H9 (cell line): ENCODE results near the gene ZNF576. TPM values are rescaled to one million over a fixed set of nuclear protein-coding genes. Genes with fewer than 3 reads are reported as not detected.

Source experiments
- DNase-seq: peaks from one replicate; pipeline ENCODE4 v3.0.0-alpha.2; 2017
- H2AFZ ChIP-seq: one replicate; pipeline ENCODE4 v1.6.1; 2013; ENCODE audit warnings: mild to moderate bottlenecking, low read length, control low read depth, moderate library complexity
- H2AK5ac ChIP-seq: 2 replicates; pipeline ENCODE4 v1.6.1; 2013; ENCODE audit warnings: low read length, control low read depth, mixed read lengths; ENCODE audit not compliant: insufficient read length
- H2BK120ac ChIP-seq: one replicate; pipeline ENCODE4 v1.6.1; 2013; ENCODE audit warnings: low read depth, mild to moderate bottlenecking, low read length, control low read depth, inconsistent platforms; ENCODE audit not compliant: poor library complexity, severe bottlenecking
- H2BK12ac ChIP-seq: 2 replicates; pipeline ENCODE4 v1.6.1; 2013; ENCODE audit warnings: low read length, control low read depth, mixed read lengths, low read depth; ENCODE audit not compliant: insufficient read length
- H2BK15ac ChIP-seq: 2 replicates; pipeline ENCODE4 v1.6.1; 2013; ENCODE audit warnings: low read depth, low read length, control low read depth
- H2BK20ac ChIP-seq: one replicate; pipeline ENCODE4 v1.6.1; 2013; ENCODE audit warnings: low read depth, mild to moderate bottlenecking, low read length, control low read depth, inconsistent platforms; ENCODE audit not compliant: poor library complexity, severe bottlenecking
- H2BK5ac ChIP-seq: 2 replicates; pipeline ENCODE4 v1.6.1; 2013; ENCODE audit warnings: low read length, control low read depth, mixed read lengths; ENCODE audit not compliant: insufficient read length
- H3K14ac ChIP-seq: 2 replicates; pipeline ENCODE4 v1.6.1; 2013; ENCODE audit warnings: low read length, control low read depth; ENCODE audit not compliant: insufficient read depth
- H3K18ac ChIP-seq: 2 replicates; pipeline ENCODE4 v1.6.1; 2013; ENCODE audit warnings: low read depth, mild to moderate bottlenecking, mixed read lengths, low read length, control low read depth; ENCODE audit not compliant: insufficient read length
- H3K23ac ChIP-seq: 2 replicates; pipeline ENCODE4 v1.6.1; 2013; ENCODE audit warnings: low read length, control low read depth, mixed read lengths, low read depth; ENCODE audit not compliant: insufficient read length
- H3K23me2 ChIP-seq: 2 replicates; pipeline ENCODE4 v1.6.1; 2013; ENCODE audit warnings: low read depth, mild to moderate bottlenecking, mixed read lengths, low read length, control low read depth; ENCODE audit not compliant: insufficient read length, poor library complexity, severe bottlenecking
- H3K27ac ChIP-seq: 2 replicates; pipeline ENCODE4 v1.5.1; 2013; ENCODE audit warnings: low read length, control low read depth, mixed read lengths, low read depth; ENCODE audit not compliant: insufficient read length
- H3K27me3 ChIP-seq: 2 replicates; pipeline ENCODE4 v1.6.1; 2013; ENCODE audit warnings: low read length, control low read depth, inconsistent platforms; ENCODE audit not compliant: insufficient read depth
- H3K4ac ChIP-seq: 2 replicates; pipeline ENCODE4 v1.6.1; 2013; ENCODE audit warnings: low read depth, mild to moderate bottlenecking, control low read depth, inconsistent platforms, low read length, moderate library complexity
- H3K4me1 ChIP-seq: 2 replicates; pipeline ENCODE4 v1.6.1; 2013; ENCODE audit warnings: low read length, control low read depth, inconsistent platforms; ENCODE audit not compliant: insufficient read depth
- H3K4me2 ChIP-seq: 2 replicates; pipeline ENCODE4 v1.6.1; 2013; ENCODE audit warnings: low read length, control low read depth, mixed read lengths; ENCODE audit not compliant: insufficient read length, insufficient read depth
- H3K56ac ChIP-seq: 2 replicates; pipeline ENCODE4 v1.6.1; 2013; ENCODE audit warnings: low read depth, mild to moderate bottlenecking, mixed read lengths, low read length, control low read depth; ENCODE audit not compliant: insufficient read length
- H3K79me1 ChIP-seq: 2 replicates; pipeline ENCODE4 v1.6.1; 2013; ENCODE audit warnings: low read depth, mild to moderate bottlenecking, moderate library complexity, low read length, control low read depth, inconsistent platforms; ENCODE audit not compliant: insufficient read depth, poor library complexity, severe bottlenecking
- H3K79me2 ChIP-seq: 2 replicates; pipeline ENCODE4 v1.6.1; 2013; ENCODE audit warnings: low read length, control low read depth, inconsistent platforms; ENCODE audit not compliant: insufficient read depth
- H3K9ac ChIP-seq: 2 replicates; pipeline ENCODE4 v1.6.1; 2013; ENCODE audit warnings: low read length, control low read depth, mixed read lengths; ENCODE audit not compliant: insufficient read length; ENCODE audit errors: extremely low read depth
- H3K9me3 ChIP-seq: one replicate; pipeline ENCODE4 v1.6.1; 2013; ENCODE audit warnings: low read depth, low read length, inconsistent platforms; ENCODE audit not compliant: control insufficient read depth
- H3T11ph ChIP-seq: one replicate; pipeline ENCODE4 v1.6.1; 2013; ENCODE audit warnings: mild to moderate bottlenecking, low read length, control low read depth, inconsistent platforms
- H4K20me1 ChIP-seq: one replicate; pipeline ENCODE4 v1.6.1; 2013; ENCODE audit not compliant: control insufficient read depth, insufficient read length, insufficient read depth
- H4K5ac ChIP-seq: 2 replicates; pipeline ENCODE4 v1.6.1; 2013; ENCODE audit warnings: low read depth, mild to moderate bottlenecking, mixed read lengths, low read length, control low read depth; ENCODE audit not compliant: insufficient read length
- H4K8ac ChIP-seq: replicated peaks from 2 replicates; pipeline ENCODE4 v1.6.1; 2013; ENCODE audit warnings: low read length, control low read depth, mixed read lengths, low read depth; ENCODE audit not compliant: insufficient read length
- H4K91ac ChIP-seq: 2 replicates; pipeline ENCODE4 v1.6.1; 2013; ENCODE audit warnings: low read depth, mild to moderate bottlenecking, moderate library complexity, mixed read lengths, low read length, control low read depth; ENCODE audit not compliant: insufficient read length
- H3K27ac Mint-ChIP-seq, 3 experiments: 2 replicates in 2 of 3; 3 replicates in 1 of 3; pipeline ENCODE4 v1.8.0; 2020 to 2021; ENCODE audit warnings: mixed read lengths in 3 of 3, mild to moderate bottlenecking in 1 of 3, moderate library complexity in 1 of 3
- H3K27me3 Mint-ChIP-seq: 2 replicates; pipeline ENCODE4 v1.8.0; 2021; ENCODE audit warnings: low read depth, mild to moderate bottlenecking, moderate library complexity, mixed read lengths
- H3K36me3 Mint-ChIP-seq, 3 experiments: 2 replicates in 2 of 3; 3 replicates in 1 of 3; pipeline ENCODE4 v1.8.0; 2020 to 2021; ENCODE audit warnings: low read depth in 3 of 3, mixed read lengths in 3 of 3; ENCODE audit not compliant: insufficient read depth in 1 of 3
- H3K4me1 Mint-ChIP-seq, 2 experiments: 2 replicates each; pipeline ENCODE4 v1.8.0; 2020; ENCODE audit warnings: mixed read lengths in 2 of 2
- H3K4me3 Mint-ChIP-seq, 2 experiments: 2 replicates in 1 of 2; 3 replicates in 1 of 2; pipeline ENCODE4 v1.8.0; 2020 to 2021; ENCODE audit warnings: mild to moderate bottlenecking in 2 of 2, mixed read lengths in 2 of 2, moderate library complexity in 1 of 2
- H3K9me3 Mint-ChIP-seq, 2 experiments: 2 replicates in 1 of 2; 3 replicates in 1 of 2; pipeline ENCODE4 v1.8.0; 2020; ENCODE audit warnings: mild to moderate bottlenecking in 2 of 2, mixed read lengths in 2 of 2, moderate library complexity in 1 of 2
- WGBS: extraction: QIAGEN DNeasy Blood & Tissue Kit; methylation state at CpG from one replicate; pipeline ENCODE4 v1.1.7; 2013; ENCODE audit warnings: missing lambda C conversion rate, low lambda C conversion rate, mixed read lengths; ENCODE audit not compliant: insufficient read length; ENCODE audit errors: extremely low coverage; 5-methylcytosine and 5-hydroxymethylcytosine counted together
- total RNA-seq: library from RNA; stranded (reverse); gene quantifications from 2 replicates; pipeline ENCODE4 v1.2.1, GENCODE V29; 2021
- TF ChIP-seq, protein P1 (sequence below): fragments of 200-600 bp; sonication (generic); conservative IDR thresholded peaks from 3 replicates; pipeline ENCODE4 v1.8.0; 2021; ENCODE audit warnings: antibody characterized with exemption, mild to moderate bottlenecking

ZNF576 gene
- total RNA-seq, 1 experiment from 2014 or later = 19.7 TPM

DNA sequence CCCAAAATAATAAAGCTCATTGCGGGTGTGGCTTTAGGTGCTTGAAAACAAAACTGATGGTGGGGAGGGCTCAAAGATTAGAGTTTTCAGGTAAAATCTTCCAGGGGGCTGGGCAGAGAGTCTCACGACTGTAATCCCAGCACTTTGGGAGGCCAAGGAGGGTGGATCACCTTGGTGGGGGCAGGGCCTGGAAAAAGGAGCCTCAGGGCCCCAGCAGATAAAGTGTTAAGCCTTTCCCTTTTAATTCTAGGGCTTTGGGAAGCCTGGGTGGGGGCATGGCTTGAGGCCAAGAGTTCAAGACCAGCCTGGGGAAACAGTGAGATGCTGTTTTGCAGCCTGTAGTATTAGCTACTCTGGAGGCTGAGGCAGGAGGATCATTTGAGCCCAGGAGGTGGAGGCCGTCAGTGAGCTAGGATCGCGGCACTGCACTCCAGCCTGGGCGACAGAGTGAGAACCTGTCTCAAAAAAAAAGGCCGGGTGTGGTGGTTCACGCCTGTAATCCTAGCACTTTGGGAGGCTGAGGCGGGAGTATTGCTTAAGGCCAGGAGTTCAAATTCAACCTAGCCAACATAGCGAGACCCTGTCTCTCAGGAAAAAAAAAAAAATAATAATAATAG lies 2.2 kb upstream of the ZNF576 start:
- no peak overlapping the region for H2AK5ac ChIP-seq
- H3K79me1 ChIP-seq = no peaks in the 10 kb centered on the region
- H3K14ac ChIP-seq = no peak overlapping the region
- H3K27ac Mint-ChIP-seq = no peak overlapping the region
- H2BK15ac ChIP-seq = no peak overlapping the region
- H3K27me3 ChIP-seq = no peaks in the 10 kb centered on the region
- no peak overlapping the region for H3K18ac ChIP-seq
- WGBS = no CpG with 5 or more reads among the region's 10 CpGs
- H3K36me3 Mint-ChIP-seq = peaks cover 16 to 39% (median 35%) of the 10 kb centered on the region in 3 experiments
- H3K4ac ChIP-seq = no peak overlapping the region
- 0 out of 2 replicates have a peak, but pooled peaks cover 3% of the 10 kb centered on the region for H3K4me1 ChIP-seq
- no peak overlapping the region for H3K56ac ChIP-seq
- DNase-seq = no peak
- H4K8ac ChIP-seq = no peak overlapping the region
- H4K91ac ChIP-seq = no peak overlapping the region
- H2BK12ac ChIP-seq = no peak overlapping the region
- no peak overlapping the region for H2BK120ac ChIP-seq
- no peak overlapping the region for H2AFZ ChIP-seq
- peaks cover 4% of the 10 kb centered on the region; the same call in 1 of the 2 replicates for H3K79me2 ChIP-seq
- H2BK20ac ChIP-seq = no peak overlapping the region
- no peaks in the 10 kb centered on the region for H4K20me1 ChIP-seq
- TF ChIP-seq, protein P1, sequence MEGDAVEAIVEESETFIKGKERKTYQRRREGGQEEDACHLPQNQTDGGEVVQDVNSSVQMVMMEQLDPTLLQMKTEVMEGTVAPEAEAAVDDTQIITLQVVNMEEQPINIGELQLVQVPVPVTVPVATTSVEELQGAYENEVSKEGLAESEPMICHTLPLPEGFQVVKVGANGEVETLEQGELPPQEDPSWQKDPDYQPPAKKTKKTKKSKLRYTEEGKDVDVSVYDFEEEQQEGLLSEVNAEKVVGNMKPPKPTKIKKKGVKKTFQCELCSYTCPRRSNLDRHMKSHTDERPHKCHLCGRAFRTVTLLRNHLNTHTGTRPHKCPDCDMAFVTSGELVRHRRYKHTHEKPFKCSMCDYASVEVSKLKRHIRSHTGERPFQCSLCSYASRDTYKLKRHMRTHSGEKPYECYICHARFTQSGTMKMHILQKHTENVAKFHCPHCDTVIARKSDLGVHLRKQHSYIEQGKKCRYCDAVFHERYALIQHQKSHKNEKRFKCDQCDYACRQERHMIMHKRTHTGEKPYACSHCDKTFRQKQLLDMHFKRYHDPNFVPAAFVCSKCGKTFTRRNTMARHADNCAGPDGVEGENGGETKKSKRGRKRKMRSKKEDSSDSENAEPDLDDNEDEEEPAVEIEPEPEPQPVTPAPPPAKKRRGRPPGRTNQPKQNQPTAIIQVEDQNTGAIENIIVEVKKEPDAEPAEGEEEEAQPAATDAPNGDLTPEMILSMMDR = no peak
- peak overlapping the region in 1 of 2 experiments; percentile 95; a peak in 4 of 5 replicates for H3K4me3 Mint-ChIP-seq
- H3K27ac ChIP-seq = no peak overlapping the region
- no peak overlapping the region for H3K23ac ChIP-seq
- no peak overlapping the region for H2BK5ac ChIP-seq
- no peak overlapping the region for H3T11ph ChIP-seq
- no peaks in the 10 kb centered on the region for H3K27me3 Mint-ChIP-seq
- H3K23me2 ChIP-seq = peaks cover 20% of the 10 kb centered on the region
- H3K4me1 Mint-ChIP-seq = peaks cover 18 to 25% of the 10 kb centered on the region in 2 experiments
- H4K5ac ChIP-seq = no peak overlapping the region
- no peak overlapping the region for H3K9ac ChIP-seq
- H3K9me3 Mint-ChIP-seq = no peaks in the 10 kb centered on the region; a peak in 1 of 5 replicates
- H3K9me3 ChIP-seq = no peaks in the 10 kb centered on the region
- H3K4me2 ChIP-seq = no peak overlapping the region
